Suprapubic skin (tissue), 4 donors: ENCODE results near the gene IRF8. TPM values are rescaled to one million over a fixed set of nuclear protein-coding genes. Genes with fewer than 3 reads are reported as not detected.
A peak's percentile ranks its signal among the peaks of the same experiment; 100 is the strongest.

Experiments
- DNase-seq, 2 donors: peaks; one replicate each; pipeline ENCODE4 v3.0.0-alpha.2; 2019; ENCODE audit warnings: low spot score in 2 of 2
- H3K27ac ChIP-seq: fragments of 200-600 bp; sonication (generic); one replicate; pipeline ENCODE4 v1.5.1; 2019
- H3K27me3 ChIP-seq: fragments of 200-600 bp; sonication (generic); one replicate; pipeline ENCODE4 v1.5.1; 2019
- H3K36me3 ChIP-seq: fragments of 200-600 bp; sonication (generic); one replicate; pipeline ENCODE4 v1.5.1; 2019
- H3K4me1 ChIP-seq: fragments of 200-600 bp; sonication (generic); one replicate; pipeline ENCODE4 v1.5.1; 2019
- H3K4me3 ChIP-seq: fragments of 200-600 bp; sonication (generic); one replicate; pipeline ENCODE4 v1.5.1; 2019; ENCODE audit warnings: mild to moderate bottlenecking
- H3K9me3 ChIP-seq: fragments of 200-600 bp; sonication (generic); one replicate; pipeline ENCODE4 v1.5.1; 2019
- CTCF ChIP-seq, 2 donors: fragments of 200-600 bp in 1 of 2; fragments of 450-650 bp in 1 of 2; sonication (generic) in 1 of 2; IDR thresholded peaks; one replicate each; pipeline ENCODE4 v1.5.1; 2016 to 2019; ENCODE audit warnings: antibody characterized with exemption in 2 of 2, mild to moderate bottlenecking in 1 of 2, moderate library complexity in 1 of 2
- EP300 ChIP-seq: sonication (generic); formaldehyde crosslinking; IDR thresholded peaks from one replicate; pipeline ENCODE4 v1.6.1; 2017; ENCODE audit warnings: antibody characterized with exemption
- POLR2A ChIP-seq, 2 donors: fragments of 450-650 bp; IDR thresholded peaks; one replicate each; pipeline ENCODE4 v1.6.1; 2017; ENCODE audit warnings: antibody characterized with exemption in 2 of 2, mild to moderate bottlenecking in 2 of 2, moderate library complexity in 2 of 2
- POLR2AphosphoS5 ChIP-seq, 3 donors: sonication (generic); formaldehyde crosslinking; IDR thresholded peaks; one replicate each; pipeline ENCODE4 v1.6.1; 2017; ENCODE audit warnings: antibody characterized with exemption in 3 of 3
- WGBS: methylation state at CpG from one replicate; pipeline ENCODE4 v1.1.5; 2018; 5-methylcytosine and 5-hydroxymethylcytosine counted together
- total RNA-seq, 4 donors: library from RNA; depleted of rRNA; stranded (reverse); fragments of >200 nt; gene quantifications; one replicate each; pipeline ENCODE4 v1.1.0, GENCODE V29; 2016

The IRF8 gene
- total RNA-seq, 4 donors from 2014 or later = 3.5 to 13.3 (median 5.7) TPM

GRCh38 chr16:85912211-85912974 is 13.4 kb downstream of the IRF8 start:
- H3K27me3 ChIP-seq = no peaks in the 10 kb centered on the region
- H3K4me1 ChIP-seq = peaks cover 16% of the 10 kb centered on the region
- no peak for DNase-seq
- no peak overlapping the region for H3K4me3 ChIP-seq
- H3K36me3 ChIP-seq = no peaks in the 10 kb centered on the region
- TF ChIP-seq CTCF (IDR thresholded peaks at IDR 0.05) = no peak
- TF ChIP-seq POLR2A (IDR thresholded peaks at IDR 0.05) = no peak
- TF ChIP-seq POLR2AphosphoS5 (IDR thresholded peaks at IDR 0.05) = peak in 1 of 3 donors; percentile 30
- H3K9me3 ChIP-seq = no peaks in the 10 kb centered on the region
- 56% methylated on average over 10 of the region's 13 CpGs for WGBS
- H3K27ac ChIP-seq = no peak overlapping the region

- H3K9me3 ChIP-seq = no peaks in the 10 kb centered on the region
- H3K27ac ChIP-seq = no peak overlapping the region
- TF ChIP-seq CTCF (IDR thresholded peaks at IDR 0.05) (no peak), POLR2AphosphoS5 (IDR thresholded peaks at IDR 0.05) (no peak), EP300 (no peak), POLR2A (IDR thresholded peaks at IDR 0.05) (no peak)
- no peak for DNase-seq
- no peaks in the 10 kb centered on the region for H3K36me3 ChIP-seq
- 88% methylated on average over 9 of the region's 12 CpGs for WGBS
- H3K4me3 ChIP-seq = no peak overlapping the region
- peaks cover 16% of the 10 kb centered on the region for H3K4me1 ChIP-seq
- H3K27me3 ChIP-seq = no peaks in the 10 kb centered on the region
These were observed 14.2 kb downstream of the IRF8 start for GRCh38 chr16:85913141-85913601.

- H3K27me3 ChIP-seq = no peaks in the 10 kb centered on the region
- H3K9me3 ChIP-seq = no peaks in the 10 kb centered on the region
- H3K4me3 ChIP-seq = no peak overlapping the region
- DNase-seq = no peak
- 80% methylated on average over 11 of the region's 16 CpGs for WGBS
- H3K4me1 ChIP-seq = peaks cover 16% of the 10 kb centered on the region
- no peak overlapping the region for H3K27ac ChIP-seq
- no peak for TF ChIP-seq EP300
- H3K36me3 ChIP-seq = peaks cover 4% of the 10 kb centered on the region
These were observed 14.9 kb downstream of the IRF8 start for GRCh38 chr16:85913688-85914422.

GRCh38 chr16:85914423-85914794 is 15.4 kb downstream of the IRF8 start:
- no peak for DNase-seq
- WGBS = 95% methylated on average over 17 of the region's 17 CpGs
- H3K4me3 ChIP-seq = no peak overlapping the region
- no peak for TF ChIP-seq POLR2AphosphoS5 (IDR thresholded peaks at IDR 0.05)
- H3K27ac ChIP-seq = no peak overlapping the region
- H3K36me3 ChIP-seq = peaks cover 4% of the 10 kb centered on the region
- no peaks in the 10 kb centered on the region for H3K27me3 ChIP-seq
- H3K4me1 ChIP-seq = peaks cover 16% of the 10 kb centered on the region
- H3K9me3 ChIP-seq = no peaks in the 10 kb centered on the region

- TF ChIP-seq CTCF (IDR thresholded peaks at IDR 0.05) = no peak
- TF ChIP-seq POLR2A (IDR thresholded peaks at IDR 0.05) = no peak
- DNase-seq = no peak
- no peaks in the 10 kb centered on the region for H3K27me3 ChIP-seq
- H3K36me3 ChIP-seq = peaks cover 4% of the 10 kb centered on the region
- H3K4me3 ChIP-seq = no peak overlapping the region
- peaks cover 16% of the 10 kb centered on the region for H3K4me1 ChIP-seq
- H3K27ac ChIP-seq = no peak overlapping the region
- no peaks in the 10 kb centered on the region for H3K9me3 ChIP-seq
- WGBS = 79% methylated on average over 12 of the region's 20 CpGs
These were observed 16.3 kb downstream of the IRF8 start for GRCh38 chr16:85915125-85915845.
